ENCODE data around the gene CYP4X1. TPM values are rescaled to one million over a fixed set of nuclear protein-coding genes. Genes with fewer than 3 reads are reported as not detected.
"Not testable (repeated sequence)": the region's sequence is repeated elsewhere in the genome, so short reads cannot be mapped to it uniquely, and the experiment has no call there.

CYP4X1 gene
- total RNA-seq, 1 donor from 2014 or later, result 17.9 TPM

- no peak overlapping the region for H3K27ac ChIP-seq
- H3K27me3 ChIP-seq, result no peaks in the 10 kb centered on the region
- TF ChIP-seq POLR2AphosphoS5 (IDR thresholded peaks at IDR 0.05; ENCODE audit: insufficient read depth in 1 of 2, low read depth in 1 of 2) (no peak), POLR2A (IDR thresholded peaks at IDR 0.05) (no peak), CTCF (IDR thresholded peaks at IDR 0.05) (no peak)
- no peak overlapping the region for H3K4me3 ChIP-seq
- intact Hi-C loops (cut with DNase I), result no loop called here
- no peaks in the 10 kb centered on the region for H3K4me1 ChIP-seq
- no peak for DNase-seq (ENCODE audit: extremely low spot score in 2 of 2)
- H3K9me3 ChIP-seq, result no peaks in the 10 kb centered on the region
- H3K36me3 ChIP-seq, result no peaks in the 10 kb centered on the region
These were observed 26.7 kb upstream of the CYP4X1 start for GRCh38 chr1:46996659-46997281.

GRCh38 chr1:47002211-47002610, 21.3 kb upstream of the CYP4X1 start:
- Histone ChIP-seq H3K4me1 (no peaks in the 10 kb centered on the region), H3K4me3 (no peak overlapping the region), H3K27me3 (no peaks in the 10 kb centered on the region), H3K27ac (no peak overlapping the region), H3K36me3 (no peaks in the 10 kb centered on the region), H3K9me3 (no peaks in the 10 kb centered on the region)
- TF ChIP-seq POLR2AphosphoS5 (IDR thresholded peaks at IDR 0.05; ENCODE audit: insufficient read depth in 1 of 2, low read depth in 1 of 2) (no peak), POLR2A (IDR thresholded peaks at IDR 0.05) (no peak), CTCF (IDR thresholded peaks at IDR 0.05) (no peak)
- DNase-seq (ENCODE audit: extremely low spot score in 2 of 2), result no peak
- intact Hi-C loops (cut with DNase I), result no loop called here

- TF ChIP-seq POLR2AphosphoS5 (IDR thresholded peaks at IDR 0.05; ENCODE audit: insufficient read depth in 1 of 2, low read depth in 1 of 2), result no peak
- TF ChIP-seq POLR2A (IDR thresholded peaks at IDR 0.05), result no peak
- Histone ChIP-seq H3K4me1 (no peaks in the 10 kb centered on the region), H3K27me3 (no peaks in the 10 kb centered on the region), H3K27ac (no peak overlapping the region), H3K4me3 (no peak overlapping the region), H3K9me3 (no peaks in the 10 kb centered on the region), H3K36me3 (no peaks in the 10 kb centered on the region)
- DNase-seq (ENCODE audit: extremely low spot score in 2 of 2), result no peak
- intact Hi-C loops (cut with DNase I), result no loop called here
These were observed 19.5 kb upstream of the CYP4X1 start for GRCh38 chr1:47003896-47004403.

GRCh38 chr1:47006437-47006836, 17.0 kb upstream of the CYP4X1 start:
- DNase-seq (ENCODE audit: extremely low spot score in 2 of 2); H3K9me3 ChIP-seq; H3K27me3 ChIP-seq; H3K36me3 ChIP-seq; H3K27ac ChIP-seq; intact Hi-C loops (cut with DNase I); H3K4me1 ChIP-seq; H3K4me3 ChIP-seq: not testable (repeated sequence)

GRCh38 chr1:47013293-47013692, 10.2 kb upstream of the CYP4X1 start:
- Histone ChIP-seq H3K27me3 (no peaks in the 10 kb centered on the region), H3K9me3 (no peaks in the 10 kb centered on the region), H3K4me3 (no peak overlapping the region), H3K36me3 (no peaks in the 10 kb centered on the region), H3K4me1 (no peaks in the 10 kb centered on the region), H3K27ac (no peak overlapping the region)
- intact Hi-C loops (cut with DNase I), result no loop called here
- DNase-seq (ENCODE audit: extremely low spot score in 2 of 2), result no peak
- TF ChIP-seq POLR2A (IDR thresholded peaks at IDR 0.05), result no peak
- TF ChIP-seq POLR2AphosphoS5 (IDR thresholded peaks at IDR 0.05; ENCODE audit: insufficient read depth in 1 of 2, low read depth in 1 of 2), result no peak
- no peak for TF ChIP-seq CTCF (IDR thresholded peaks at IDR 0.05)

- H3K27me3 ChIP-seq, result no peaks in the 10 kb centered on the region
- intact Hi-C loops (cut with DNase I), result no loop called here
- H3K4me3 ChIP-seq, result no peak overlapping the region
- H3K36me3 ChIP-seq, result no peaks in the 10 kb centered on the region
- TF ChIP-seq POLR2AphosphoS5 (IDR thresholded peaks at IDR 0.05; ENCODE audit: insufficient read depth in 1 of 2, low read depth in 1 of 2) (no peak), POLR2A (IDR thresholded peaks at IDR 0.05) (no peak), CTCF (IDR thresholded peaks at IDR 0.05) (no peak)
- no peaks in the 10 kb centered on the region for H3K9me3 ChIP-seq
- DNase-seq (ENCODE audit: extremely low spot score in 2 of 2), result no peak
- peaks cover 21% of the 10 kb centered on the region for H3K4me1 ChIP-seq
- H3K27ac ChIP-seq, result no peak overlapping the region
These were observed 2.4 kb upstream of the CYP4X1 start for GRCh38 chr1:47021070-47021469.
